Keratinocyte (primary cell): ENCODE data around the gene RBM15. TPM values are rescaled to one million over a fixed set of nuclear protein-coding genes. Genes with fewer than 3 reads are reported as not detected.

ENCODE experiments used
- DNase-seq: peaks from one replicate; pipeline ENCODE4 v3.0.0-alpha.2; 2011; ENCODE audit warnings: low read depth, missing footprints, low spot score
- FAIRE-seq: peaks from 2 replicates; lab custom pipeline; 2011; peaks lifted over from hg19 to GRCh38; lab: Jason Lieb, UNC
- H2AFZ ChIP-seq: 2 replicates; pipeline ENCODE4 v1.6.0; 2012; ENCODE audit warnings: low read length, control low read depth, inconsistent platforms; ENCODE audit not compliant: control insufficient read depth
- H3K27ac ChIP-seq: 2 replicates; pipeline ENCODE4 v1.5.1; 2011; ENCODE audit warnings: low read length; ENCODE audit not compliant: control insufficient read depth, insufficient read depth
- H3K27me3 ChIP-seq: 3 replicates; pipeline ENCODE4 v1.6.0; 2011; ENCODE audit warnings: low read length; ENCODE audit not compliant: control insufficient read depth, insufficient read depth; ENCODE audit errors: extremely low read depth
- H3K36me3 ChIP-seq, 2 experiments: 2 replicates in 1 of 2; 3 replicates in 1 of 2; pipeline ENCODE4 v1.5.1; 2011; ENCODE audit warnings: low read length in 2 of 2, mild to moderate bottlenecking in 1 of 2; ENCODE audit not compliant: control insufficient read depth in 2 of 2, insufficient read depth in 2 of 2; ENCODE audit errors: extremely low read depth in 1 of 2
- H3K4me1 ChIP-seq: 3 replicates; pipeline ENCODE4 v1.5.1; 2011; ENCODE audit warnings: low read length; ENCODE audit not compliant: control insufficient read depth, insufficient read depth; ENCODE audit errors: extremely low read depth
- H3K4me2 ChIP-seq: 3 replicates; pipeline ENCODE4 v1.6.0; 2011; ENCODE audit warnings: low read depth, low read length; ENCODE audit not compliant: control insufficient read depth, insufficient read depth; ENCODE audit errors: extremely low read depth
- H3K4me3 ChIP-seq, 3 experiments: fragments of 200-600 bp in 1 of 3; sonication (generic) in 1 of 3; 2 replicates in 2 of 3; 3 replicates in 1 of 3; pipeline ENCODE4 v1.5.1; 2011 to 2016; ENCODE audit warnings: low read length in 3 of 3, mild to moderate bottlenecking in 3 of 3, control low read depth in 2 of 3, inconsistent platforms in 1 of 3, low read depth in 1 of 3, mixed read lengths in 1 of 3, mixed run types in 1 of 3, moderate library complexity in 1 of 3; ENCODE audit not compliant: control insufficient read depth in 2 of 3, insufficient read depth in 2 of 3; ENCODE audit errors: extremely low read depth in 1 of 3
- H3K79me2 ChIP-seq: 2 replicates; pipeline ENCODE4 v1.6.0; 2012; ENCODE audit warnings: low read length; ENCODE audit not compliant: control insufficient read depth, insufficient read depth
- H3K9ac ChIP-seq: 3 replicates; pipeline ENCODE4 v1.6.0; 2011; ENCODE audit warnings: low read length; ENCODE audit not compliant: control insufficient read depth, insufficient read depth; ENCODE audit errors: extremely low read depth
- H3K9me1 ChIP-seq: 3 replicates; pipeline ENCODE4 v1.6.0; 2011; ENCODE audit warnings: low read length; ENCODE audit not compliant: control insufficient read depth, insufficient read depth; ENCODE audit errors: extremely low read depth
- H3K9me3 ChIP-seq: 2 replicates; pipeline ENCODE4 v1.5.1; 2012; ENCODE audit warnings: low read depth, low read length; ENCODE audit not compliant: control insufficient read depth
- H4K20me1 ChIP-seq: 3 replicates; pipeline ENCODE4 v1.6.0; 2011; ENCODE audit warnings: low read length; ENCODE audit not compliant: control insufficient read depth, insufficient read depth; ENCODE audit errors: extremely low read depth
- CTCF ChIP-seq, 3 experiments: IDR thresholded peaks in 1 of 3; conservative IDR thresholded peaks in 1 of 3; optimal IDR thresholded peaks in 1 of 3; 2 replicates in 2 of 3; 3 replicates in 1 of 3; pipeline versions ENCODE3 to v1.5.1; 2011; ENCODE audit warnings: low read length in 3 of 3, mild to moderate bottlenecking in 3 of 3, moderate library complexity in 2 of 3, control low read depth in 1 of 3, inconsistent platforms in 1 of 3; ENCODE audit not compliant: insufficient read depth in 2 of 3; ENCODE audit errors: extremely low read depth in 1 of 3
- EZH2 ChIP-seq: IDR thresholded peaks from one replicate; pipeline ENCODE4 v1.6.1; 2012; ENCODE audit warnings: inconsistent platforms, mild to moderate bottlenecking, low read length, moderate library complexity
- dilution Hi-C: fragments of 300-500 bp; cut with MboI; formaldehyde crosslinking; loops from one replicate; pipeline ENCODE4 v1.7.0; 2020; ENCODE audit warnings: low sequenced_read_pairs; ENCODE audit not compliant: extremely low pct_ligation_motif_present
- polyA plus RNA-seq, 5 experiments: library from polyadenylated mRNA; depleted of rRNA in 3 of 5; stranded (reverse) in 3 of 5; stranded (forward) in 1 of 5; unstranded in 1 of 5; fragments of >200 nt; gene quantifications; 1 replicate in 1 of 5; 2 replicates in 3 of 5; 3 replicates in 1 of 5; pipeline versions ENCODE4 v1.2.1 to v1.2.3, GENCODE V29; 2011 to 2012; ENCODE audit warnings: missing spikeins in 2 of 5, low read depth in 1 of 5, low replicate concordance in 1 of 5

Gene RBM15
- polyA plus RNA-seq, 1 donor (not counting 4 experiments of a cell fraction or from before 2014, with no cell fraction given), result 10.0 TPM

GRCh38 chr1:110361856-110362255 lies 22.7 kb downstream of the RBM15 start:
- no peak overlapping the region for H3K4me3 ChIP-seq
- H2AFZ ChIP-seq, result no peak overlapping the region
- TF ChIP-seq EZH2, result no peak
- no peak for TF ChIP-seq CTCF (optimal IDR thresholded peaks at IDR 0.05 in 1 of 3, IDR thresholded peaks at IDR 0.05 in 1 of 3, conservative IDR thresholded peaks at IDR 0.05 in 1 of 3; ENCODE audit: extremely low read depth in 1 of 3, insufficient read depth in 2 of 3, low read length in 3 of 3)
- H3K27ac ChIP-seq, result no peak overlapping the region
- H3K4me2 ChIP-seq, result no peak overlapping the region
- no peaks in the 10 kb centered on the region for H3K9me1 ChIP-seq
- H3K27me3 ChIP-seq, result no peaks in the 10 kb centered on the region
- no peaks in the 10 kb centered on the region for H4K20me1 ChIP-seq
- no peak overlapping the region for H3K9ac ChIP-seq
- H3K4me1 ChIP-seq, result no peaks in the 10 kb centered on the region
- H3K36me3 ChIP-seq, result peaks cover 1 to 13% of the 10 kb centered on the region in 2 experiments
- H3K79me2 ChIP-seq, result peaks cover 21% of the 10 kb centered on the region
- dilution Hi-C loops, result no loop called here
- DNase-seq (no peak), FAIRE-seq (no peak)
- no peaks in the 10 kb centered on the region for H3K9me3 ChIP-seq

- no peak for TF ChIP-seq CTCF (optimal IDR thresholded peaks at IDR 0.05 in 1 of 3, IDR thresholded peaks at IDR 0.05 in 1 of 3, conservative IDR thresholded peaks at IDR 0.05 in 1 of 3; ENCODE audit: extremely low read depth in 1 of 3, insufficient read depth in 2 of 3, low read length in 3 of 3)
- TF ChIP-seq EZH2, result no peak
- dilution Hi-C loops, result no loop called here
- FAIRE-seq, result no peak
- Histone ChIP-seq H3K27ac (no peak overlapping the region), H3K27me3 (no peaks in the 10 kb centered on the region), H3K9me1 (no peaks in the 10 kb centered on the region), H2AFZ (no peak overlapping the region), H3K9ac (no peak overlapping the region), H3K9me3 (no peaks in the 10 kb centered on the region), H3K4me3 (no peak overlapping the region), H3K4me2 (no peak overlapping the region), H3K4me1 (no peaks in the 10 kb centered on the region), H3K79me2 (peaks cover 13% of the 10 kb centered on the region), H3K36me3 (peaks cover 1 to 3% of the 10 kb centered on the region in 2 experiments), H4K20me1 (no peaks in the 10 kb centered on the region)
- DNase-seq, result no peak
Measured at GRCh38 chr1:110364221-110364620, 25.0 kb downstream of the RBM15 start.
